Measurements from ENCODE around the gene NINJ1. TPM values are rescaled to one million over a fixed set of nuclear protein-coding genes. Genes with fewer than 3 reads are reported as not detected.

The NINJ1 gene
- total and polyA plus RNA-seq, 2 of the 13 experiments (the other 11 are each of a cell fraction or from before 2014, with no cell fraction given): 81.2 to 92.1 TPM

GRCh38 chr9:93168581-93168980 lies 34.5 kb upstream of the NINJ1 start:
- FAIRE-seq (no peak), DNase-seq (ENCODE audit: low spot score) (no peak), ATAC-seq (peak; percentile 72)
- Histone ChIP-seq H3K4me3 (replicated peaks in 1 of 3; ENCODE audit: insufficient read depth in 1 of 3, low read depth in 2 of 3, low read length in 3 of 3) (no peak overlapping the region), H3K9me3 (ENCODE audit: low read length) (no peaks in the 10 kb centered on the region), H2AFZ (ENCODE audit: low read length) (no peak overlapping the region), H3K36me3 (replicated peaks in 1 of 2; ENCODE audit: control insufficient read depth in 1 of 2, insufficient read depth in 2 of 2, low read length in 2 of 2) (no peaks in the 10 kb centered on the region), H3K27me3 (ENCODE audit: control insufficient read depth in 1 of 2, insufficient read depth in 2 of 2, low read length in 2 of 2) (peaks cover 5 to 27% of the 10 kb centered on the region in 2 experiments; a peak in 4 of 5 replicates), H3K9ac (ENCODE audit: insufficient read depth, low read depth, low read length) (no peak overlapping the region), H3K79me2 (ENCODE audit: insufficient read depth, low read length) (no peaks in the 10 kb centered on the region), H3K4me2 (ENCODE audit: low read depth, low read length) (peak overlapping the region; percentile 36), H3K27ac (ENCODE audit: extremely low read length, insufficient read depth, low read length) (no peak overlapping the region), H3K4me1 (ENCODE audit: insufficient read depth, low read length) (peaks cover 38% of the 10 kb centered on the region), H4K20me1 (ENCODE audit: insufficient read depth, low read length) (no peaks in the 10 kb centered on the region)
- in situ Hi-C loops (cut with HindIII; ENCODE audit: extremely low pct_ligation_motif_present, low pct_unique_long_range_greater_than_20kb) (loop anchor here (25.0 kb wide), 1 partner anchor 269 kb away; no protein-coding TSS in a partner anchor), intact Hi-C loops (cut with micrococcal nuclease; ENCODE audit: unreplicated experiment) (no loop called here)
- ChIA-PET POLR2A (interaction anchor here (1.9 kb wide), 1 partner anchor 28 kb away, joined by 4 read pairs; no protein-coding TSS in a partner anchor), CTCF (ENCODE audit: low intra/inter-chr PET ratio, low total read pairs) (no interaction called here)
- 34% methylated on average over 5 of the region's 5 CpGs for WGBS (ENCODE audit: low lambda C conversion rate)
- no TSS peak for BruUV-seq (replicated peaks)
- TF ChIP-seq ZNF17 (CRISPR knock-in tag; IDR thresholded peaks at IDR 0.05) (no peak), ZFP36 (IDR thresholded peaks at IDR 0.05; ENCODE audit: borderline replicate concordance, low read depth, low read length, partially characterized antibody) (no peak), PHF21A (CRISPR knock-in tag; IDR thresholded peaks at IDR 0.05) (no peak), ZNF678 (CRISPR knock-in tag; IDR thresholded peaks at IDR 0.05) (no peak), ZBTB1 (CRISPR knock-in tag; IDR thresholded peaks at IDR 0.05; ENCODE audit: borderline replicate concordance) (no peak), SOX13 (IDR thresholded peaks at IDR 0.05) (no peak), SOX13 (CRISPR knock-in tag; conservative IDR thresholded peaks at IDR 0.05 in 1 of 2, IDR thresholded peaks at IDR 0.05 in 1 of 2) (no peak), ZNF547 (CRISPR knock-in tag; IDR thresholded peaks at IDR 0.05) (no peak), RCOR2 (CRISPR knock-in tag; IDR thresholded peaks at IDR 0.05) (no peak), ATF1 (CRISPR knock-in tag; IDR thresholded peaks at IDR 0.05) (no peak), STAG1 (CRISPR knock-in tag; IDR thresholded peaks at IDR 0.05) (no peak)
